GM12872 (cell line): ENCODE measurements around the gene HTR2B.

Experiments
- TF ChIP-seq, protein P1 (sequence below): IDR thresholded peaks from 3 replicates; pipeline ENCODE4 v1.5.1; 2011; ENCODE audit warnings: low read depth, mild to moderate bottlenecking, low read length, moderate library complexity; ENCODE audit not compliant: insufficient read depth

The HTR2B gene

DNA sequence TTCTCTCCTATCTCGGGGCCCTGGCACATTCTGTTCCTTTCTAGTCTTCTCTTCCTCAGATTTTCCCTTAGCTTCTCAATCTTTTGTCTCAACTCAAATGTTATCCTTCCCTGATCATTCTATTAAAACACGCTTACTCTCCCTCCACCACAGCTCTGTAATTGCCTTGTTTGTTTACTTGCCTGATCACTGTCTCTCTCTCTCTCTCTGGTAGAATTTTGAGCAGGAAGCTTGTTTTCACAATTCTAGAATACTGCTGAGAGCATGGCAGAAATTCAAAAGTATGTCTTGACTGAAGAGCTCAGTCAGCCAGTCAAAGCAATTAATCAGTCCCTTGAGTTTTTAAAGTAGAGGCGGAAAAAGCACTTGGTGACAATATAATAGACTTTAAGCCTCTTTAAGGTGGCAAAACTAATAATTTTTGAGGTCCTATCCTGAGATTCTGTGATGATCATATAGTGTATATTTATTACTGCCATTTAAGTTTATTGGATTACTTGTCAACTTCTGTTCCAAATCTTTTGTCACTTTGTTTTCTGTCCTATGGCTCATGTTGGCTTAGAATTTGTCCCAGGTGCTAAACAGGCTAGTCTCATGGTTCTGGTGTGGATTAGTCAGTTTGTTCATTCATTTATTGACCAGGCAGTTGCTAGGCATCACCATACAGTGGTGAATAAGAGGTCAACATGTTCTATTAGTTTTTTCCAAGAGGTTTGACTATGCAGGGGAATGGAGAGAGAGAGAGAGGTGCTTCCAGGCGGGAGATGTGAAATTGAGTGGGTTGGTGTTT, 65.9 kb downstream of the HTR2B start:
- TF ChIP-seq, protein P1, sequence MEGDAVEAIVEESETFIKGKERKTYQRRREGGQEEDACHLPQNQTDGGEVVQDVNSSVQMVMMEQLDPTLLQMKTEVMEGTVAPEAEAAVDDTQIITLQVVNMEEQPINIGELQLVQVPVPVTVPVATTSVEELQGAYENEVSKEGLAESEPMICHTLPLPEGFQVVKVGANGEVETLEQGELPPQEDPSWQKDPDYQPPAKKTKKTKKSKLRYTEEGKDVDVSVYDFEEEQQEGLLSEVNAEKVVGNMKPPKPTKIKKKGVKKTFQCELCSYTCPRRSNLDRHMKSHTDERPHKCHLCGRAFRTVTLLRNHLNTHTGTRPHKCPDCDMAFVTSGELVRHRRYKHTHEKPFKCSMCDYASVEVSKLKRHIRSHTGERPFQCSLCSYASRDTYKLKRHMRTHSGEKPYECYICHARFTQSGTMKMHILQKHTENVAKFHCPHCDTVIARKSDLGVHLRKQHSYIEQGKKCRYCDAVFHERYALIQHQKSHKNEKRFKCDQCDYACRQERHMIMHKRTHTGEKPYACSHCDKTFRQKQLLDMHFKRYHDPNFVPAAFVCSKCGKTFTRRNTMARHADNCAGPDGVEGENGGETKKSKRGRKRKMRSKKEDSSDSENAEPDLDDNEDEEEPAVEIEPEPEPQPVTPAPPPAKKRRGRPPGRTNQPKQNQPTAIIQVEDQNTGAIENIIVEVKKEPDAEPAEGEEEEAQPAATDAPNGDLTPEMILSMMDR, result no peak
